SK-N-SH treated with all-trans-retinoic acid at 6 μM for 48 hours (cell line): ENCODE data around the gene UBE2G1.
A peak's percentile ranks its signal among the peaks of the same experiment; 100 is the strongest.

Experiments
- ATAC-seq: fragments of 200-7000 bp; cut with Tn5 transposase; 3 replicates; pipeline ENCODE4 v1.9.1; 2020; ENCODE audit warnings: mild to moderate bottlenecking, moderate library complexity
- ARNTL ChIP-seq: fragments of 450-650 bp; formaldehyde crosslinking; IDR thresholded peaks from 2 replicates; pipeline ENCODE4 v1.5.0; 2020; ENCODE audit warnings: low read depth, mild to moderate bottlenecking, moderate library complexity, borderline replicate concordance
- BACH2 ChIP-seq: fragments of 250-450 bp; sonication (Bioruptor Pico); IDR thresholded peaks from 2 replicates; pipeline ENCODE4 v1.9.0; 2021; ENCODE audit warnings: mild to moderate bottlenecking, borderline replicate concordance
- CSDC2 ChIP-seq: fragments of 250-450 bp; sonication (Bioruptor Pico); IDR thresholded peaks from 2 replicates; pipeline ENCODE4 v1.5.0; 2020; ENCODE audit warnings: mild to moderate bottlenecking, moderate library complexity
- ESRRG ChIP-seq: fragments of 250-450 bp; sonication (Bioruptor Pico); IDR thresholded peaks from 2 replicates; pipeline ENCODE4 v1.6.1; 2021; ENCODE audit warnings: mild to moderate bottlenecking
- GLIS3 ChIP-seq: fragments of 250-450 bp; sonication (Bioruptor Pico); IDR thresholded peaks from 2 replicates; pipeline ENCODE4 v1.5.0; 2020; ENCODE audit warnings: mild to moderate bottlenecking, moderate library complexity
- ISL1 ChIP-seq: fragments of 250-450 bp; sonication (Bioruptor Pico); IDR thresholded peaks from 2 replicates; pipeline ENCODE4 v2.1.2; 2022; ENCODE audit warnings: mild to moderate bottlenecking, moderate library complexity
- OSR1 ChIP-seq: fragments of 250-450 bp; sonication (Bioruptor Pico); IDR thresholded peaks from 2 replicates; pipeline ENCODE4 v1.8.0; 2022; ENCODE audit warnings: moderate library complexity, mild to moderate bottlenecking, inconsistent platforms
- PPARA ChIP-seq: fragments of 250-450 bp; sonication (Bioruptor Pico); IDR thresholded peaks from 2 replicates; pipeline ENCODE4 v1.5.0; 2020; ENCODE audit warnings: mild to moderate bottlenecking, borderline replicate concordance
- RARB ChIP-seq: fragments of 250-450 bp; sonication (Bioruptor Pico); IDR thresholded peaks from 2 replicates; pipeline ENCODE4 v1.8.0; 2021; ENCODE audit warnings: mild to moderate bottlenecking, moderate library complexity
- SNAI2 ChIP-seq: fragments of 250-450 bp; sonication (Bioruptor Pico); IDR thresholded peaks from 2 replicates; pipeline ENCODE4 v1.5.0; 2020; ENCODE audit warnings: mild to moderate bottlenecking, moderate library complexity
- TCF4 ChIP-seq: fragments of 250-450 bp; sonication (Bioruptor Pico); IDR thresholded peaks from 2 replicates; pipeline ENCODE4 v1.8.0; 2021; ENCODE audit warnings: mild to moderate bottlenecking, moderate library complexity, borderline replicate concordance
- TOX ChIP-seq: fragments of 250-450 bp; sonication (Bioruptor Pico); IDR thresholded peaks from 2 replicates; pipeline ENCODE4 v1.8.0; 2021; ENCODE audit warnings: mild to moderate bottlenecking, moderate library complexity, borderline replicate concordance
- ZC3H10 ChIP-seq: fragments of 250-450 bp; sonication (Bioruptor Pico); IDR thresholded peaks from 2 replicates; pipeline ENCODE4 v1.5.1; 2021; ENCODE audit warnings: mild to moderate bottlenecking, moderate library complexity
- ZFP3 ChIP-seq: fragments of 250-450 bp; sonication (Bioruptor Pico); IDR thresholded peaks from 2 replicates; pipeline ENCODE4 v1.5.0; 2020; ENCODE audit warnings: mild to moderate bottlenecking, moderate library complexity
- ZFP30 ChIP-seq: fragments of 450-650 bp; formaldehyde crosslinking; IDR thresholded peaks from 2 replicates; pipeline ENCODE4 v1.5.0; 2022; ENCODE audit warnings: mild to moderate bottlenecking, moderate library complexity
- ZNF565 ChIP-seq: fragments of 450-650 bp; formaldehyde crosslinking; conservative IDR thresholded peaks from 2 replicates; pipeline ENCODE4 v1.5.0; 2020; ENCODE audit warnings: low read depth, mild to moderate bottlenecking, moderate library complexity
- ZNF70 ChIP-seq: fragments of 450-650 bp; formaldehyde crosslinking; IDR thresholded peaks from 2 replicates; pipeline ENCODE4 v1.5.0; 2020; ENCODE audit warnings: mild to moderate bottlenecking, moderate library complexity
- ZNF8 ChIP-seq: fragments of 450-650 bp; formaldehyde crosslinking; IDR thresholded peaks from 2 replicates; pipeline ENCODE4 v1.5.0; 2020; ENCODE audit warnings: mild to moderate bottlenecking, moderate library complexity
- TF ChIP-seq, protein P1 (sequence below): fragments of 250-450 bp; sonication (Bioruptor Pico); IDR thresholded peaks from 2 replicates; pipeline ENCODE4 v1.8.0; 2021; ENCODE audit warnings: low read depth, mild to moderate bottlenecking, moderate library complexity, borderline replicate concordance
- TF ChIP-seq, protein P2 (sequence below): fragments of 250-450 bp; sonication (Bioruptor Pico); IDR thresholded peaks from 2 replicates; pipeline ENCODE4 v1.5.0; 2020; ENCODE audit warnings: mild to moderate bottlenecking, moderate library complexity
- TF ChIP-seq, protein P3 (sequence below): fragments of 250-450 bp; sonication (Bioruptor Pico); IDR thresholded peaks from 2 replicates; pipeline ENCODE4 v1.8.0; 2020; ENCODE audit warnings: mild to moderate bottlenecking, moderate library complexity, borderline replicate concordance
- TF ChIP-seq, protein P4 (sequence below): fragments of 250-450 bp; sonication (Bioruptor Pico); IDR thresholded peaks from 2 replicates; pipeline ENCODE4 v1.5.1; 2020; ENCODE audit warnings: low read depth, mild to moderate bottlenecking, moderate library complexity

UBE2G1 gene, protein sequence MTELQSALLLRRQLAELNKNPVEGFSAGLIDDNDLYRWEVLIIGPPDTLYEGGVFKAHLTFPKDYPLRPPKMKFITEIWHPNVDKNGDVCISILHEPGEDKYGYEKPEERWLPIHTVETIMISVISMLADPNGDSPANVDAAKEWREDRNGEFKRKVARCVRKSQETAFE

DNA sequence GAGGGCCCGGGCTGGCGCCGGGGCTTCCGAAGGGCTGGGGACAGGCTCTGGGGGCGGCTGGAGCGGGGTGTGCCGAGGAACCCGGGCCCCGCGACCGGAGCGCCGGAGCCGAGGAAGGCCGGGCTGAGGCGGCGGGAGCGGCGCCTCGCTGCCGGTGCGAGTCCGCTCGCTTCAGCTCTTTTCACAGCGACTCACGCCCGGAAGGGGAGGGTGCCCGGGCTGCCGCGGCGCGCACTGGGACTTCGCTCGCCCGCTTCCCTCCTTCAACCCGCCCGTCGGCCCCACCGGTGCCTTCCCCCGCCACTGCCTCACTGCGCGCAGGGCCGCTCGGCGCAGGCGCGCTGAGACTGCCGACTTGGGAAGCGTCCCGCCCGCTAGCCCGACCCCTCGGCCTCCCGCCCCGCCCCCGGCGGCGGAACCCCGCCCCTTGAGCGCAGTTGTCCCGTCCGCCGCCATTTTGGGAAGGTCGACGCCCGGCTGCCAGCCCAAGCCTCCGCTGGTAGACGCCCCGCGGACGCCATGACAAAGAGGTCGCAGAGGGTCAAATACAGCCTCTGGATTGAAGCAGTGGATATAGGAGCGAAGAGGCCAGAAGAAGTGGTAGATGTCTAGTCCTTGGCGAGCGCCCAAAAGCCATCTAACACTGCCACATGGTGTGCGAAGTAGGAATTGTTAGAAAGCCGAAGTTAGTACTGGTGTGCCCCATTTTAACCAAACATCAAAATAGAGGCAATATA, at the start of gene UBE2G1:
UBE2G1 (minus strand) TSS at position 349 of the 737 bp plus-strand sequence. CDS start 359 bp downstream, outside the sequence.
- ATAC-seq: peak; percentile 92
- TF ChIP-seq TCF4 (no peak), OSR1 (CRISPR knock-in tag) (no peak), ISL1 (CRISPR knock-in tag) (no peak), ZNF565 (CRISPR knock-in tag) (no peak), ESRRG (CRISPR knock-in tag) (no peak), TOX (CRISPR knock-in tag) (no peak), ZC3H10 (CRISPR knock-in tag) (no peak), SNAI2 (no peak), BACH2 (no peak), PPARA (CRISPR knock-in tag) (no peak), GLIS3 (CRISPR knock-in tag) (no peak)
- TF ChIP-seq, protein P1, sequence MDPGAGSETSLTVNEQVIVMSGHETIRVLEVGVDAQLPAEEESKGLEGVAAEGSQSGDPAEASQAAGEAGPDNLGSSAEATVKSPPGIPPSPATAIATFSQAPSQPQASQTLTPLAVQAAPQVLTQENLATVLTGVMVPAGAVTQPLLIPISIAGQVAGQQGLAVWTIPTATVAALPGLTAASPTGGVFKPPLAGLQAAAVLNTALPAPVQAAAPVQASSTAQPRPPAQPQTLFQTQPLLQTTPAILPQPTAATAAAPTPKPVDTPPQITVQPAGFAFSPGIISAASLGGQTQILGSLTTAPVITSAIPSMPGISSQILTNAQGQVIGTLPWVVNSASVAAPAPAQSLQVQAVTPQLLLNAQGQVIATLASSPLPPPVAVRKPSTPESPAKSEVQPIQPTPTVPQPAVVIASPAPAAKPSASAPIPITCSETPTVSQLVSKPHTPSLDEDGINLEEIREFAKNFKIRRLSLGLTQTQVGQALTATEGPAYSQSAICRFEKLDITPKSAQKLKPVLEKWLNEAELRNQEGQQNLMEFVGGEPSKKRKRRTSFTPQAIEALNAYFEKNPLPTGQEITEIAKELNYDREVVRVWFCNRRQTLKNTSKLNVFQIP (CRISPR knock-in tag): no peak
- TF ChIP-seq, protein P2, sequence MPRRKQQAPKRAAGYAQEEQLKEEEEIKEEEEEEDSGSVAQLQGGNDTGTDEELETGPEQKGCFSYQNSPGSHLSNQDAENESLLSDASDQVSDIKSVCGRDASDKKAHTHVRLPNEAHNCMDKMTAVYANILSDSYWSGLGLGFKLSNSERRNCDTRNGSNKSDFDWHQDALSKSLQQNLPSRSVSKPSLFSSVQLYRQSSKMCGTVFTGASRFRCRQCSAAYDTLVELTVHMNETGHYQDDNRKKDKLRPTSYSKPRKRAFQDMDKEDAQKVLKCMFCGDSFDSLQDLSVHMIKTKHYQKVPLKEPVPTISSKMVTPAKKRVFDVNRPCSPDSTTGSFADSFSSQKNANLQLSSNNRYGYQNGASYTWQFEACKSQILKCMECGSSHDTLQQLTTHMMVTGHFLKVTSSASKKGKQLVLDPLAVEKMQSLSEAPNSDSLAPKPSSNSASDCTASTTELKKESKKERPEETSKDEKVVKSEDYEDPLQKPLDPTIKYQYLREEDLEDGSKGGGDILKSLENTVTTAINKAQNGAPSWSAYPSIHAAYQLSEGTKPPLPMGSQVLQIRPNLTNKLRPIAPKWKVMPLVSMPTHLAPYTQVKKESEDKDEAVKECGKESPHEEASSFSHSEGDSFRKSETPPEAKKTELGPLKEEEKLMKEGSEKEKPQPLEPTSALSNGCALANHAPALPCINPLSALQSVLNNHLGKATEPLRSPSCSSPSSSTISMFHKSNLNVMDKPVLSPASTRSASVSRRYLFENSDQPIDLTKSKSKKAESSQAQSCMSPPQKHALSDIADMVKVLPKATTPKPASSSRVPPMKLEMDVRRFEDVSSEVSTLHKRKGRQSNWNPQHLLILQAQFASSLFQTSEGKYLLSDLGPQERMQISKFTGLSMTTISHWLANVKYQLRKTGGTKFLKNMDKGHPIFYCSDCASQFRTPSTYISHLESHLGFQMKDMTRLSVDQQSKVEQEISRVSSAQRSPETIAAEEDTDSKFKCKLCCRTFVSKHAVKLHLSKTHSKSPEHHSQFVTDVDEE (CRISPR knock-in tag): no peak
- TF ChIP-seq, protein P3, sequence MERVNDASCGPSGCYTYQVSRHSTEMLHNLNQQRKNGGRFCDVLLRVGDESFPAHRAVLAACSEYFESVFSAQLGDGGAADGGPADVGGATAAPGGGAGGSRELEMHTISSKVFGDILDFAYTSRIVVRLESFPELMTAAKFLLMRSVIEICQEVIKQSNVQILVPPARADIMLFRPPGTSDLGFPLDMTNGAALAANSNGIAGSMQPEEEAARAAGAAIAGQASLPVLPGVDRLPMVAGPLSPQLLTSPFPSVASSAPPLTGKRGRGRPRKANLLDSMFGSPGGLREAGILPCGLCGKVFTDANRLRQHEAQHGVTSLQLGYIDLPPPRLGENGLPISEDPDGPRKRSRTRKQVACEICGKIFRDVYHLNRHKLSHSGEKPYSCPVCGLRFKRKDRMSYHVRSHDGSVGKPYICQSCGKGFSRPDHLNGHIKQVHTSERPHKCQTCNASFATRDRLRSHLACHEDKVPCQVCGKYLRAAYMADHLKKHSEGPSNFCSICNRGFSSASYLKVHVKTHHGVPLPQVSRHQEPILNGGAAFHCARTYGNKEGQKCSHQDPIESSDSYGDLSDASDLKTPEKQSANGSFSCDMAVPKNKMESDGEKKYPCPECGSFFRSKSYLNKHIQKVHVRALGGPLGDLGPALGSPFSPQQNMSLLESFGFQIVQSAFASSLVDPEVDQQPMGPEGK: no peak

DNA sequence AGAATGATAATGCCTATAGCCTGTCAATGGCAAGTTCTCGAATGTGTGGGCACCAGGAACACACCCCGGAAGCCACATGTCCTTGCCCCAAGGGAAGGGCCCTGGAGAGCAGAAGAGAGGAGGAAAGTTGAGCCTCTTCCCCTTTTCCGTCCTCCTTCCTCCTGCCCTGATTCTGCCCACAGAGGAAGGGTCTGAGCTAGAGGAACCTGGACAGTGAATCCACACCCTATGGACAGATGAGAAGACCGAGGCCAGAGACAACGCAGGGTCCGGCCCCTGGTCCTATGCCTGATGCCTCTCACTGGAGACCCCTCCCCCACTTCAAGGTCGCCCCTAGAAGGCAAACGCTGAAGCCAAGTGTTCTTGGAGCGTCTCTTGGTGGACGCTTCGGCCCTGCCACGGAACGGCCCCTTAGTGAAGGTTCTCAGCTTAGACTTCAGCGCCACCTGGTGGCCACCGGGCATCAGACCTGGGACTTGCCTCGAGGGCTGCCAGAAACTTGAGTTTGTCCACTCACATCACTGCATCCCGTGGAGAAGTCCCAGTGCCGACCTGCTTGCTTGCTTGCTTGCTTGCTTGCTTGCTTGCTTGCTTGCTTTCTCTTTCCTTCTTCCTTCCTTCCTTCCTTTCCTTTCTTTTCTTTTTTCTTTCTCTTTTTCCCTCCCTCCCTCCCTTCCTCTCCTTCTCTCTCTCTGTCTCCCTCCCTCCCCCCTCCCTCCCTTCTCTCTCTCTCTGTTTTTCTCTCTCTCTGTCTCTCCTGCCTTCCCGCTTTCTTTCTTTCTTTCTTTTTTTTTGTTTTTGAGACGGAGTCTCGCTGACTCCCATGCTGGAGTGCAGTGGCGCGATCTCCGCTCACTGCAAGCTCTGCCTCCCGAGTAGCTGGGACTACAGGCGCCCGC, 46.7 kb upstream of the UBE2G1 start:
- ATAC-seq: peak; percentile 100
- TF ChIP-seq ZFP3 (CRISPR knock-in tag) (no peak), GLIS3 (CRISPR knock-in tag) (no peak), ISL1 (CRISPR knock-in tag) (no peak), ESRRG (CRISPR knock-in tag) (no peak), ZNF70 (CRISPR knock-in tag) (no peak), BACH2 (no peak), OSR1 (CRISPR knock-in tag) (no peak)

DNA sequence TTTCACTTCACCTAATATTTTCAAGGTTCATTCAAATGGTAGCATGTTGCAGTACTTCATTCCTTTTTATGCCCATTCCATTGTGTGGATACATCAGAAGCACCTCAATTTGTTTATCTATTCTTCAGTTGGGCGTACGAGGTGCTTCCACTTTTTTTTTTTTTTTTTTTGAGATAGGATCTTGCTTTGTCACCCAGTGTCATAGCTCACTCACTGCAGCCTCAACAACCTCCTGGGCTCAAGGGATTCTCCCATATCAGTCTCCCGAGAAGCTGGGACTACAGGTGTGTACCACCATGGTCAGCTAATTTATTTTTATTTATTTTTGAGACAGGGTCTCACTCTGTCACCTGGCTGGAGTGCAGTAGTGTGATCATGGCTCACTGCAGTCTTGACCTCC, 44.7 kb upstream of the UBE2G1 start:
- ATAC-seq: no peak
- TF ChIP-seq OSR1 (CRISPR knock-in tag) (no peak), SNAI2 (no peak), ZNF565 (CRISPR knock-in tag) (no peak), ISL1 (CRISPR knock-in tag) (no peak), ZNF8 (CRISPR knock-in tag) (no peak), PPARA (CRISPR knock-in tag) (no peak), CSDC2 (no peak), TCF4 (no peak), ZC3H10 (CRISPR knock-in tag) (no peak), TOX (CRISPR knock-in tag) (no peak), ESRRG (CRISPR knock-in tag) (no peak), BACH2 (no peak), ZFP30 (no peak), RARB (CRISPR knock-in tag) (no peak), ZFP3 (CRISPR knock-in tag) (no peak), ARNTL (CRISPR knock-in tag) (no peak)
- TF ChIP-seq, protein P1 (CRISPR knock-in tag): no peak
- TF ChIP-seq, protein P2 (CRISPR knock-in tag): no peak
- TF ChIP-seq, protein P4, sequence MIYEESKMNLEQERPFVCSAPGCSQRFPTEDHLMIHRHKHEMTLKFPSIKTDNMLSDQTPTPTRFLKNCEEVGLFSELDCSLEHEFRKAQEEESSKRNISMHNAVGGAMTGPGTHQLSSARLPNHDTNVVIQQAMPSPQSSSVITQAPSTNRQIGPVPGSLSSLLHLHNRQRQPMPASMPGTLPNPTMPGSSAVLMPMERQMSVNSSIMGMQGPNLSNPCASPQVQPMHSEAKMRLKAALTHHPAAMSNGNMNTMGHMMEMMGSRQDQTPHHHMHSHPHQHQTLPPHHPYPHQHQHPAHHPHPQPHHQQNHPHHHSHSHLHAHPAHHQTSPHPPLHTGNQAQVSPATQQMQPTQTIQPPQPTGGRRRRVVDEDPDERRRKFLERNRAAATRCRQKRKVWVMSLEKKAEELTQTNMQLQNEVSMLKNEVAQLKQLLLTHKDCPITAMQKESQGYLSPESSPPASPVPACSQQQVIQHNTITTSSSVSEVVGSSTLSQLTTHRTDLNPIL (CRISPR knock-in tag): no peak
